Measurements from ENCODE around the gene TMEM151B. TPM values are rescaled to one million over a fixed set of nuclear protein-coding genes. Genes with fewer than 3 reads are reported as not detected.
A peak's percentile ranks its signal among the peaks of the same experiment; 100 is the strongest.

The TMEM151B gene
- polyA plus RNA-seq, 1 of the 3 experiments (the other 2 are of a cell fraction) = 0.05 TPM

DNA sequence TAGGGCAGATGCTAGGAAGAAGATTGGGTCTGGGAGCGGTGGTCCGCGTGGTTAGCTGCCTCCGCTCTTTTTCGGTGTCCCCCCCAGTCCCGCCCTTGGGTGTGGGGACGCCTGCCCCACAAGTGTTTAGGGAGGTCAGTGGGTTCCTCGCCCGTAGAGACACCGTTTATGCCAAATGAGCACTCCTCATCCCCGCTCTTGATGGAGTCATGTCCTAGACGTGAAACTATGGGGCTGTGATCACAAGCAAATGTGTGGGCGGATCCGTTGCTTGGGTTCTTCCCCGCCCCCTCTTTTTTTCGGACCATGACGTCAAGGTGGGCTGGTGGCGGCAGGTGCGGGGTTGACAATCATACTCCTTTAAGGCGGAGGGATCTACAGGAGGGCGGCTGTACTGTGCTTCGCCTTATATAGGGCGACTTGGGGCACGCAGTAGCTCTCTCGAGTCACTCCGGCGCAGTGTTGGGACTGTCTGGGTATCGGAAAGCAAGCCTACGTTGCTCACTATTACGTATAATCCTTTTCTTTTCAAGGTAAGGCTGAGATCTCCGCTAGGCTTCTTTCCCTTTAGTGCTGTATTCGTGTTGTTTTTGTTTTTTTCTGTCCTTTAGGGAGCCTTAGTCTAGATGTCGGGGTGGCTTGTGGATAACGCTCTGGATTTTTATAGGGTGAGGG lies 23.4 kb upstream of the TMEM151B start, which contains the start of gene HSP90AB1 (continued):
- TF ChIP-seq RXRA (IDR thresholded peaks at IDR 0.05; ENCODE audit: borderline replicate concordance, low read depth) (no peak), MEF2A (IDR thresholded peaks at IDR 0.05; ENCODE audit: borderline replicate concordance, low read depth) (peak; percentile 65; the same call in 1 of the 2 replicates), POLR2AphosphoS5 (IDR thresholded peaks at IDR 0.05; ENCODE audit: low read depth, low read length) (peak; percentile 100), RFX5 (IDR thresholded peaks at IDR 0.05; ENCODE audit: low read length) (peak; percentile 23; the same call in 1 of the 2 replicates)
- TF ChIP-seq, protein P1, sequence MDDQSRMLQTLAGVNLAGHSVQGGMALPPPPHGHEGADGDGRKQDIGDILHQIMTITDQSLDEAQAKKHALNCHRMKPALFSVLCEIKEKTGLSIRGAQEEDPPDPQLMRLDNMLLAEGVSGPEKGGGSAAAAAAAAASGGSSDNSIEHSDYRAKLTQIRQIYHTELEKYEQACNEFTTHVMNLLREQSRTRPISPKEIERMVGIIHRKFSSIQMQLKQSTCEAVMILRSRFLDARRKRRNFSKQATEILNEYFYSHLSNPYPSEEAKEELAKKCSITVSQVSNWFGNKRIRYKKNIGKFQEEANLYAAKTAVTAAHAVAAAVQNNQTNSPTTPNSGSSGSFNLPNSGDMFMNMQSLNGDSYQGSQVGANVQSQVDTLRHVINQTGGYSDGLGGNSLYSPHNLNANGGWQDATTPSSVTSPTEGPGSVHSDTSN (IDR thresholded peaks at IDR 0.05) = peak; percentile 90

GRCh38 chr6:44247338-44248302 lies 22.6 kb upstream of the TMEM151B start:
- Histone ChIP-seq H3K4me3 (ENCODE audit: low read depth in 2 of 2, low read length in 1 of 2) (peak overlapping the region; percentile 65 to 99), H4K20me1 (ENCODE audit: insufficient read depth) (peaks cover 57% of the 10 kb centered on the region), H3K4me1 (ENCODE audit: control insufficient read depth in 1 of 2, insufficient read depth in 2 of 2, low read depth in 1 of 2, low read length in 1 of 2) (peaks cover 13 to 24% of the 10 kb centered on the region in 2 experiments; a peak in 3 of 4 replicates), H3K9me3 (no peaks in the 10 kb centered on the region), H3K27ac (ENCODE audit: low read depth in 2 of 2, low read length in 1 of 2) (peak overlapping the region; percentile 86), H3F3A (replicated peaks; ENCODE audit: insufficient read depth) (peaks cover 43% of the 10 kb centered on the region), H2AFZ (ENCODE audit: low read depth) (no peak overlapping the region), H3K79me2 (ENCODE audit: insufficient read depth) (peaks cover 58% of the 10 kb centered on the region), H3K4me2 (peak overlapping the region; percentile 98), H3K9ac (peak overlapping the region; percentile 100), H3K36me3 (replicated peaks in 1 of 2; ENCODE audit: control insufficient read depth in 1 of 2, insufficient read depth in 2 of 2, low read length in 1 of 2) (peaks cover 42 to 46% of the 10 kb centered on the region in 2 experiments), H3K27me3 (ENCODE audit: insufficient read depth) (no peaks in the 10 kb centered on the region), H3K9me2 (no peaks in the 10 kb centered on the region)
- ChIA-PET CTCF (interaction anchor here (0.6 to 8.4 kb wide), 14 partner anchors 8 to 151 kb away, joined by 3 to 115 read pairs (median 6); partner anchors contain the start of genes AARS2, CDC5L, SLC29A1 and SLC35B2), POLR2A (interaction anchor here (0.6 to 4.1 kb wide), 25 partner anchors 8 to 731 kb away, joined by 3 to 98 read pairs (median 4); partner anchors contain the start of genes AARS2, MAD2L1BP, SLC29A1 and SLC35B2)
- 3% methylated on average over 35 of the region's 52 CpGs for WGBS (ENCODE audit: low lambda C conversion rate)
- DNase-seq = peak; percentile 76
- no peak for TF ChIP-seq NFIC (IDR thresholded peaks at IDR 0.05; ENCODE audit: borderline replicate concordance)
- no peak for TF ChIP-seq RCOR1 (IDR thresholded peaks at IDR 0.05; ENCODE audit: low read length)
- TF ChIP-seq NRF1 (IDR thresholded peaks at IDR 0.05; ENCODE audit: low read depth, low read length) = no peak
- TF ChIP-seq JUND (IDR thresholded peaks at IDR 0.05) = 0 out of 2 replicates have a peak, but pooled peaks have one; percentile 3
- peak; percentile 38; the same call in 1 of the 2 replicates for TF ChIP-seq GABPA (IDR thresholded peaks at IDR 0.05; ENCODE audit: low read depth)
- TF ChIP-seq, protein P2, sequence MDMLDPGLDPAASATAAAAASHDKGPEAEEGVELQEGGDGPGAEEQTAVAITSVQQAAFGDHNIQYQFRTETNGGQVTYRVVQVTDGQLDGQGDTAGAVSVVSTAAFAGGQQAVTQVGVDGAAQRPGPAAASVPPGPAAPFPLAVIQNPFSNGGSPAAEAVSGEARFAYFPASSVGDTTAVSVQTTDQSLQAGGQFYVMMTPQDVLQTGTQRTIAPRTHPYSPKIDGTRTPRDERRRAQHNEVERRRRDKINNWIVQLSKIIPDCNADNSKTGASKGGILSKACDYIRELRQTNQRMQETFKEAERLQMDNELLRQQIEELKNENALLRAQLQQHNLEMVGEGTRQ (IDR thresholded peaks at IDR 0.05; ENCODE audit: borderline replicate concordance, low read depth, low read length) = no peak
- TF ChIP-seq YY1 (IDR thresholded peaks at IDR 0.05; ENCODE audit: low read depth) = peak; percentile 82
- peak; percentile 16; the same call in 1 of the 2 replicates for TF ChIP-seq ELF1 (IDR thresholded peaks at IDR 0.05)
- peak in 1 of 2 experiments; percentile 96; a peak in 3 of 4 replicates for TF ChIP-seq EP300 (IDR thresholded peaks at IDR 0.05; ENCODE audit: borderline replicate concordance in 1 of 2, low read depth in 1 of 2, low read length in 1 of 2)
- TF ChIP-seq, protein P3, sequence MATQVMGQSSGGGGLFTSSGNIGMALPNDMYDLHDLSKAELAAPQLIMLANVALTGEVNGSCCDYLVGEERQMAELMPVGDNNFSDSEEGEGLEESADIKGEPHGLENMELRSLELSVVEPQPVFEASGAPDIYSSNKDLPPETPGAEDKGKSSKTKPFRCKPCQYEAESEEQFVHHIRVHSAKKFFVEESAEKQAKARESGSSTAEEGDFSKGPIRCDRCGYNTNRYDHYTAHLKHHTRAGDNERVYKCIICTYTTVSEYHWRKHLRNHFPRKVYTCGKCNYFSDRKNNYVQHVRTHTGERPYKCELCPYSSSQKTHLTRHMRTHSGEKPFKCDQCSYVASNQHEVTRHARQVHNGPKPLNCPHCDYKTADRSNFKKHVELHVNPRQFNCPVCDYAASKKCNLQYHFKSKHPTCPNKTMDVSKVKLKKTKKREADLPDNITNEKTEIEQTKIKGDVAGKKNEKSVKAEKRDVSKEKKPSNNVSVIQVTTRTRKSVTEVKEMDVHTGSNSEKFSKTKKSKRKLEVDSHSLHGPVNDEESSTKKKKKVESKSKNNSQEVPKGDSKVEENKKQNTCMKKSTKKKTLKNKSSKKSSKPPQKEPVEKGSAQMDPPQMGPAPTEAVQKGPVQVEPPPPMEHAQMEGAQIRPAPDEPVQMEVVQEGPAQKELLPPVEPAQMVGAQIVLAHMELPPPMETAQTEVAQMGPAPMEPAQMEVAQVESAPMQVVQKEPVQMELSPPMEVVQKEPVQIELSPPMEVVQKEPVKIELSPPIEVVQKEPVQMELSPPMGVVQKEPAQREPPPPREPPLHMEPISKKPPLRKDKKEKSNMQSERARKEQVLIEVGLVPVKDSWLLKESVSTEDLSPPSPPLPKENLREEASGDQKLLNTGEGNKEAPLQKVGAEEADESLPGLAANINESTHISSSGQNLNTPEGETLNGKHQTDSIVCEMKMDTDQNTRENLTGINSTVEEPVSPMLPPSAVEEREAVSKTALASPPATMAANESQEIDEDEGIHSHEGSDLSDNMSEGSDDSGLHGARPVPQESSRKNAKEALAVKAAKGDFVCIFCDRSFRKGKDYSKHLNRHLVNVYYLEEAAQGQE (IDR thresholded peaks at IDR 0.05; ENCODE audit: low read depth, low read length) = no peak
- TF ChIP-seq, protein P4, sequence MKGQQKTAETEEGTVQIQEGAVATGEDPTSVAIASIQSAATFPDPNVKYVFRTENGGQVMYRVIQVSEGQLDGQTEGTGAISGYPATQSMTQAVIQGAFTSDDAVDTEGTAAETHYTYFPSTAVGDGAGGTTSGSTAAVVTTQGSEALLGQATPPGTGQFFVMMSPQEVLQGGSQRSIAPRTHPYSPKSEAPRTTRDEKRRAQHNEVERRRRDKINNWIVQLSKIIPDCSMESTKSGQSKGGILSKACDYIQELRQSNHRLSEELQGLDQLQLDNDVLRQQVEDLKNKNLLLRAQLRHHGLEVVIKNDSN (IDR thresholded peaks at IDR 0.05; ENCODE audit: borderline replicate concordance, low read depth) = no peak
- TF ChIP-seq CTCF (IDR thresholded peaks at IDR 0.05) = no peak; the same call in 1 of the 2 replicates
- no peak for TF ChIP-seq TCF12 (IDR thresholded peaks at IDR 0.05)
- no peak for TF ChIP-seq FOXM1 (IDR thresholded peaks at IDR 0.05; ENCODE audit: low read depth)
- no peak for TF ChIP-seq CHD2 (IDR thresholded peaks at IDR 0.05; ENCODE audit: low read length, partially characterized antibody)
- TF ChIP-seq SIN3A (IDR thresholded peaks at IDR 0.05; ENCODE audit: borderline replicate concordance, low read depth, low read length) = peak; percentile 44; the same call in 1 of the 2 replicates
